H9 (cell line): ENCODE results near the gene POLL. TPM values are rescaled to one million over a fixed set of nuclear protein-coding genes. Genes with fewer than 3 reads are reported as not detected.

Experiments used
- DNase-seq: peaks from one replicate; pipeline ENCODE4 v3.0.0-alpha.2; 2017
- H2AFZ ChIP-seq: one replicate; pipeline ENCODE4 v1.6.1; 2013; ENCODE audit warnings: mild to moderate bottlenecking, low read length, control low read depth, moderate library complexity
- H2AK5ac ChIP-seq: 2 replicates; pipeline ENCODE4 v1.6.1; 2013; ENCODE audit warnings: low read length, control low read depth, mixed read lengths; ENCODE audit not compliant: insufficient read length
- H2BK120ac ChIP-seq: one replicate; pipeline ENCODE4 v1.6.1; 2013; ENCODE audit warnings: low read depth, mild to moderate bottlenecking, low read length, control low read depth, inconsistent platforms; ENCODE audit not compliant: poor library complexity, severe bottlenecking
- H2BK12ac ChIP-seq: 2 replicates; pipeline ENCODE4 v1.6.1; 2013; ENCODE audit warnings: low read length, control low read depth, mixed read lengths, low read depth; ENCODE audit not compliant: insufficient read length
- H2BK15ac ChIP-seq: 2 replicates; pipeline ENCODE4 v1.6.1; 2013; ENCODE audit warnings: low read depth, low read length, control low read depth
- H2BK20ac ChIP-seq: one replicate; pipeline ENCODE4 v1.6.1; 2013; ENCODE audit warnings: low read depth, mild to moderate bottlenecking, low read length, control low read depth, inconsistent platforms; ENCODE audit not compliant: poor library complexity, severe bottlenecking
- H2BK5ac ChIP-seq: 2 replicates; pipeline ENCODE4 v1.6.1; 2013; ENCODE audit warnings: low read length, control low read depth, mixed read lengths; ENCODE audit not compliant: insufficient read length
- H3K14ac ChIP-seq: 2 replicates; pipeline ENCODE4 v1.6.1; 2013; ENCODE audit warnings: low read length, control low read depth; ENCODE audit not compliant: insufficient read depth
- H3K18ac ChIP-seq: 2 replicates; pipeline ENCODE4 v1.6.1; 2013; ENCODE audit warnings: low read depth, mild to moderate bottlenecking, mixed read lengths, low read length, control low read depth; ENCODE audit not compliant: insufficient read length
- H3K23ac ChIP-seq: 2 replicates; pipeline ENCODE4 v1.6.1; 2013; ENCODE audit warnings: low read length, control low read depth, mixed read lengths, low read depth; ENCODE audit not compliant: insufficient read length
- H3K23me2 ChIP-seq: 2 replicates; pipeline ENCODE4 v1.6.1; 2013; ENCODE audit warnings: low read depth, mild to moderate bottlenecking, mixed read lengths, low read length, control low read depth; ENCODE audit not compliant: insufficient read length, poor library complexity, severe bottlenecking
- H3K27ac ChIP-seq: 2 replicates; pipeline ENCODE4 v1.5.1; 2013; ENCODE audit warnings: low read length, control low read depth, mixed read lengths, low read depth; ENCODE audit not compliant: insufficient read length
- H3K27me3 ChIP-seq: 2 replicates; pipeline ENCODE4 v1.6.1; 2013; ENCODE audit warnings: low read length, control low read depth, inconsistent platforms; ENCODE audit not compliant: insufficient read depth
- H3K4ac ChIP-seq: 2 replicates; pipeline ENCODE4 v1.6.1; 2013; ENCODE audit warnings: low read depth, mild to moderate bottlenecking, control low read depth, inconsistent platforms, low read length, moderate library complexity
- H3K4me1 ChIP-seq: 2 replicates; pipeline ENCODE4 v1.6.1; 2013; ENCODE audit warnings: low read length, control low read depth, inconsistent platforms; ENCODE audit not compliant: insufficient read depth
- H3K4me2 ChIP-seq: 2 replicates; pipeline ENCODE4 v1.6.1; 2013; ENCODE audit warnings: low read length, control low read depth, mixed read lengths; ENCODE audit not compliant: insufficient read length, insufficient read depth
- H3K56ac ChIP-seq: 2 replicates; pipeline ENCODE4 v1.6.1; 2013; ENCODE audit warnings: low read depth, mild to moderate bottlenecking, mixed read lengths, low read length, control low read depth; ENCODE audit not compliant: insufficient read length
- H3K79me1 ChIP-seq: 2 replicates; pipeline ENCODE4 v1.6.1; 2013; ENCODE audit warnings: low read depth, mild to moderate bottlenecking, moderate library complexity, low read length, control low read depth, inconsistent platforms; ENCODE audit not compliant: insufficient read depth, poor library complexity, severe bottlenecking
- H3K79me2 ChIP-seq: 2 replicates; pipeline ENCODE4 v1.6.1; 2013; ENCODE audit warnings: low read length, control low read depth, inconsistent platforms; ENCODE audit not compliant: insufficient read depth
- H3K9ac ChIP-seq: 2 replicates; pipeline ENCODE4 v1.6.1; 2013; ENCODE audit warnings: low read length, control low read depth, mixed read lengths; ENCODE audit not compliant: insufficient read length; ENCODE audit errors: extremely low read depth
- H3K9me3 ChIP-seq: one replicate; pipeline ENCODE4 v1.6.1; 2013; ENCODE audit warnings: low read depth, low read length, inconsistent platforms; ENCODE audit not compliant: control insufficient read depth
- H3T11ph ChIP-seq: one replicate; pipeline ENCODE4 v1.6.1; 2013; ENCODE audit warnings: mild to moderate bottlenecking, low read length, control low read depth, inconsistent platforms
- H4K20me1 ChIP-seq: one replicate; pipeline ENCODE4 v1.6.1; 2013; ENCODE audit not compliant: control insufficient read depth, insufficient read length, insufficient read depth
- H4K5ac ChIP-seq: 2 replicates; pipeline ENCODE4 v1.6.1; 2013; ENCODE audit warnings: low read depth, mild to moderate bottlenecking, mixed read lengths, low read length, control low read depth; ENCODE audit not compliant: insufficient read length
- H4K8ac ChIP-seq: replicated peaks from 2 replicates; pipeline ENCODE4 v1.6.1; 2013; ENCODE audit warnings: low read length, control low read depth, mixed read lengths, low read depth; ENCODE audit not compliant: insufficient read length
- H4K91ac ChIP-seq: 2 replicates; pipeline ENCODE4 v1.6.1; 2013; ENCODE audit warnings: low read depth, mild to moderate bottlenecking, moderate library complexity, mixed read lengths, low read length, control low read depth; ENCODE audit not compliant: insufficient read length
- H3K27ac Mint-ChIP-seq, 3 experiments: 2 replicates in 2 of 3; 3 replicates in 1 of 3; pipeline ENCODE4 v1.8.0; 2020 to 2021; ENCODE audit warnings: mixed read lengths in 3 of 3, mild to moderate bottlenecking in 1 of 3, moderate library complexity in 1 of 3
- H3K27me3 Mint-ChIP-seq: 2 replicates; pipeline ENCODE4 v1.8.0; 2021; ENCODE audit warnings: low read depth, mild to moderate bottlenecking, moderate library complexity, mixed read lengths
- H3K36me3 Mint-ChIP-seq, 3 experiments: 2 replicates in 2 of 3; 3 replicates in 1 of 3; pipeline ENCODE4 v1.8.0; 2020 to 2021; ENCODE audit warnings: low read depth in 3 of 3, mixed read lengths in 3 of 3; ENCODE audit not compliant: insufficient read depth in 1 of 3
- H3K4me1 Mint-ChIP-seq, 2 experiments: 2 replicates each; pipeline ENCODE4 v1.8.0; 2020; ENCODE audit warnings: mixed read lengths in 2 of 2
- H3K4me3 Mint-ChIP-seq, 2 experiments: 2 replicates in 1 of 2; 3 replicates in 1 of 2; pipeline ENCODE4 v1.8.0; 2020 to 2021; ENCODE audit warnings: mild to moderate bottlenecking in 2 of 2, mixed read lengths in 2 of 2, moderate library complexity in 1 of 2
- H3K9me3 Mint-ChIP-seq, 2 experiments: 2 replicates in 1 of 2; 3 replicates in 1 of 2; pipeline ENCODE4 v1.8.0; 2020; ENCODE audit warnings: mild to moderate bottlenecking in 2 of 2, mixed read lengths in 2 of 2, moderate library complexity in 1 of 2
- WGBS: extraction: QIAGEN DNeasy Blood & Tissue Kit; methylation state at CpG from one replicate; pipeline ENCODE4 v1.1.7; 2013; ENCODE audit warnings: missing lambda C conversion rate, low lambda C conversion rate, mixed read lengths; ENCODE audit not compliant: insufficient read length; ENCODE audit errors: extremely low coverage; 5-methylcytosine and 5-hydroxymethylcytosine counted together
- total RNA-seq: library from RNA; stranded (reverse); gene quantifications from 2 replicates; pipeline ENCODE4 v1.2.1, GENCODE V29; 2021
- TF ChIP-seq, protein P1 (sequence below): fragments of 200-600 bp; sonication (generic); conservative IDR thresholded peaks from 3 replicates; pipeline ENCODE4 v1.8.0; 2021; ENCODE audit warnings: antibody characterized with exemption, mild to moderate bottlenecking

Gene POLL
- total RNA-seq, 1 experiment from 2014 or later: 30.8 TPM

DNA sequence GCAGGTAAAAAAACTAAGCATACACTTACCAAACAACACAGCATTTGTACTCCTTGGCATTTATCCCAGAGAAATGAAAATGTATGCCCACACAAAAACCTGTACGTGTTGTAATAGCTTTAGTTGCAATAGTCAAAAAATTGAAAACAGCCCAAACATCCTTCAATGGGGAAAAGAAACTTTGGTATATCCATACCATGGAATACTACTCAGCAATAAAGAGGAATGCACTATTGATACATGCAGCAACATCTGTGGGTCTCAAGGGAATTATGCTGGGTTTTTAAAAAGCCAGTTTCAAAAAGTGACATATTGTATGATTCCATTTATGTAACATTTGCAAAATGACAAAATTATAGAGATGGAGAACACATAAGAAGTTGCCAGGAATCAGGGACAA is 35.5 kb upstream of the POLL start:
- Mint-ChIP-seq H3K36me3 (peaks cover 6 to 28% (median 11%) of the 10 kb centered on the region in 3 experiments; a peak in 6 of 7 replicates), H3K9me3 (no peaks in the 10 kb centered on the region), H3K4me1 (peaks cover 6 to 8% of the 10 kb centered on the region in 2 experiments), H3K27me3 (no peaks in the 10 kb centered on the region), H3K27ac (no peak overlapping the region), H3K4me3 (no peak overlapping the region)
- H2BK5ac ChIP-seq: no peak overlapping the region
- H3K27me3 ChIP-seq: no peaks in the 10 kb centered on the region
- no peak overlapping the region for H3K56ac ChIP-seq
- H3K27ac ChIP-seq: no peak overlapping the region
- H2AK5ac ChIP-seq: no peak overlapping the region
- no peaks in the 10 kb centered on the region for H3K23me2 ChIP-seq
- H3K79me2 ChIP-seq: no peaks in the 10 kb centered on the region
- no peak overlapping the region for H3K18ac ChIP-seq
- no peak overlapping the region for H3T11ph ChIP-seq
- no peak overlapping the region for H4K5ac ChIP-seq
- DNase-seq: no peak
- no peaks in the 10 kb centered on the region for H4K20me1 ChIP-seq
- H2AFZ ChIP-seq: no peak overlapping the region
- H3K14ac ChIP-seq: no peak overlapping the region
- no peak overlapping the region for H2BK15ac ChIP-seq
- TF ChIP-seq, protein P1, sequence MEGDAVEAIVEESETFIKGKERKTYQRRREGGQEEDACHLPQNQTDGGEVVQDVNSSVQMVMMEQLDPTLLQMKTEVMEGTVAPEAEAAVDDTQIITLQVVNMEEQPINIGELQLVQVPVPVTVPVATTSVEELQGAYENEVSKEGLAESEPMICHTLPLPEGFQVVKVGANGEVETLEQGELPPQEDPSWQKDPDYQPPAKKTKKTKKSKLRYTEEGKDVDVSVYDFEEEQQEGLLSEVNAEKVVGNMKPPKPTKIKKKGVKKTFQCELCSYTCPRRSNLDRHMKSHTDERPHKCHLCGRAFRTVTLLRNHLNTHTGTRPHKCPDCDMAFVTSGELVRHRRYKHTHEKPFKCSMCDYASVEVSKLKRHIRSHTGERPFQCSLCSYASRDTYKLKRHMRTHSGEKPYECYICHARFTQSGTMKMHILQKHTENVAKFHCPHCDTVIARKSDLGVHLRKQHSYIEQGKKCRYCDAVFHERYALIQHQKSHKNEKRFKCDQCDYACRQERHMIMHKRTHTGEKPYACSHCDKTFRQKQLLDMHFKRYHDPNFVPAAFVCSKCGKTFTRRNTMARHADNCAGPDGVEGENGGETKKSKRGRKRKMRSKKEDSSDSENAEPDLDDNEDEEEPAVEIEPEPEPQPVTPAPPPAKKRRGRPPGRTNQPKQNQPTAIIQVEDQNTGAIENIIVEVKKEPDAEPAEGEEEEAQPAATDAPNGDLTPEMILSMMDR: no peak
- no peak overlapping the region for H4K8ac ChIP-seq
- no peak overlapping the region for H3K4me2 ChIP-seq
- H3K23ac ChIP-seq: no peak overlapping the region
- no peaks in the 10 kb centered on the region for H3K4me1 ChIP-seq
- no peak overlapping the region for H3K4ac ChIP-seq
- no peak overlapping the region for H2BK120ac ChIP-seq
- no peaks in the 10 kb centered on the region for H3K79me1 ChIP-seq
- no CpG with 5 or more reads among the region's 1 CpG for WGBS
- H4K91ac ChIP-seq: no peak overlapping the region
- no peak overlapping the region for H3K9ac ChIP-seq
- H3K9me3 ChIP-seq: no peaks in the 10 kb centered on the region
- no peak overlapping the region for H2BK20ac ChIP-seq
- no peak overlapping the region for H2BK12ac ChIP-seq
